Activated effector memory CD4-positive, alpha-beta T cell treated with anti-CD3 and anti-CD28 coated beads, Interleukin-2, amount 50 U/mL, for 16 hours (primary cell): Measurements from ENCODE around the gene KLF6.
A peak's percentile ranks its signal among the peaks of the same experiment; 100 is the strongest.

Source experiments
- DNase-seq: peaks from one replicate; pipeline ENCODE4 v3.0.0-alpha.2; 2020

Gene KLF6

GRCh38 chr10:3774018-3774813, 10.8 kb downstream of the KLF6 start:
- no peak for DNase-seq

GRCh38 chr10:3773460-3774017, 11.5 kb downstream of the KLF6 start:
- DNase-seq, result no peak

- DNase-seq, result no peak
Observed at GRCh38 chr10:3772361-3773171, 12.4 kb downstream of the KLF6 start.

GRCh38 chr10:3770611-3771110, 14.3 kb downstream of the KLF6 start:
- no peak for DNase-seq

GRCh38 chr10:3769556-3769955, 15.5 kb downstream of the KLF6 start:
- no peak for DNase-seq

- no peak for DNase-seq
Observed at GRCh38 chr10:3766046-3766756, 18.8 kb downstream of the KLF6 start.

GRCh38 chr10:3765146-3765545, 19.9 kb downstream of the KLF6 start:
- no peak for DNase-seq

- DNase-seq, result no peak
Observed at GRCh38 chr10:3764626-3765112, 20.3 kb downstream of the KLF6 start.

GRCh38 chr10:3763852-3764625, 21.0 kb downstream of the KLF6 start:
- DNase-seq, result no peak

- DNase-seq, result peak; percentile 73
Observed at GRCh38 chr10:3763035-3763456, 22.0 kb downstream of the KLF6 start.

- DNase-seq, result no peak
Observed at GRCh38 chr10:3762309-3762708, 22.7 kb downstream of the KLF6 start.

GRCh38 chr10:3761904-3762303, 23.1 kb downstream of the KLF6 start:
- no peak for DNase-seq

GRCh38 chr10:3761021-3761686, 23.9 kb downstream of the KLF6 start:
- DNase-seq, result no peak

- DNase-seq, result no peak
Observed at GRCh38 chr10:3760083-3760482, 24.9 kb downstream of the KLF6 start.

- DNase-seq, result no peak
Observed at GRCh38 chr10:3759397-3759796, 25.6 kb downstream of the KLF6 start.

- DNase-seq, result no peak
Observed at GRCh38 chr10:3758491-3758970, 26.5 kb downstream of the KLF6 start.

- peak; percentile 89 for DNase-seq
Observed at GRCh38 chr10:3757638-3758490, 27.1 kb downstream of the KLF6 start.

GRCh38 chr10:3757250-3757637, 27.8 kb downstream of the KLF6 start:
- DNase-seq, result no peak

GRCh38 chr10:3756360-3756740, 28.7 kb downstream of the KLF6 start:
- no peak for DNase-seq
